AG10803 (cell line): ENCODE results near the gene IZUMO4.

Source experiments
- DNase-seq: peaks from one replicate; pipeline ENCODE4 v3.0.0; 2010; ENCODE audit warnings: low read depth
- H3K4me3 ChIP-seq: 2 replicates; pipeline ENCODE4 v1.5.1; 2011; ENCODE audit warnings: mild to moderate bottlenecking, low read length, control low read depth
- CTCF ChIP-seq: conservative IDR thresholded peaks from 2 replicates; pipeline ENCODE4 v1.5.1; 2011; ENCODE audit warnings: mild to moderate bottlenecking, low read length, control low read depth, inconsistent platforms

The IZUMO4 gene

DNA sequence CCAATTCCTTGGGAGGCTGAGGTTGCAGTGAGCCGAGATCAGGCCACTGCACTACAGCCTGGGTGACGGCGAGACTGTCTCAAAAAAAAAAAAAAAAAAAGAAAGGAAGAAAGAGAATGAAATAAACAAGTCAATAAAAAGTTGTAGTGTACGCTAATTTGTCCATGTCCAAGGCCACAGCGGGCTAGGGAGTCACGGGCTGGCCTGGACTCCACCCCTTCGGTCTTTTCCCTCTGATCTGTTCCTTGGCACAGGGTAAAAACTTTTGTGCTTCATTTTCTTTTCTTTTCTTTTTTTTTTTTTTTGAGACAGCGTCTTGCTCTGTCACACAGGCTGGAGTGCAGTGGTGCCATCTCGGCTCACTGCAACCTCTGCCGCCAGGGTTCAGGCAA is 26.3 kb upstream of the IZUMO4 start:
- no peak for TF ChIP-seq CTCF

GRCh38 chr19:2070986-2071673 is 25.6 kb upstream of the IZUMO4 start:
- DNase-seq, result no peak
- H3K4me3 ChIP-seq, result no peak overlapping the region
- TF ChIP-seq CTCF, result no peak

More for the DNA sequence above, 26.3 kb upstream of the IZUMO4 start:
- no peak for DNase-seq
- no peak overlapping the region for H3K4me3 ChIP-seq

- DNase-seq, result no peak
- H3K4me3 ChIP-seq, result no peak overlapping the region
- TF ChIP-seq CTCF, result no peak
Observed at GRCh38 chr19:2072757-2073551, 23.8 kb upstream of the IZUMO4 start.

DNA sequence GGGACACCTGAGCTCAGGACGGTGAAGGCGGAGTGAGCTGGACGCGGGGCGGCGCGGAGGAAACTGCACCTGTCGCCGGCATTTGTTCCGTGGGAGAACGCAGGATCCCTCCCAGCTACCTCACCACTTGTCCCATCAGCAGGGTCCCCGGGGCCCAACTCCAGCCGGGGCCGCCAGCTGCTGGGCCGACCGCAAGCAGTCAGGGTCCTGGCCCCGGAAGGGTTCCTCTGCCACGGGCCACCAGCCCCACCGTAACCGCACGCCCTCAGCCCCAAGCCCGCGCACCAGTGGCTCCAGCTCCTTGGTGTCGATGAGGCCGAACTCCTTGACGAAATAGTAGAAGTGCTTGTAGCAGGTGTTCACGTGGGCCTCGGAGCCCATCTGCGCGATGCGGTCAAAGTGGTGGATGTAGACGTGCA is 20.2 kb upstream of the IZUMO4 start:
- no peak overlapping the region for H3K4me3 ChIP-seq
- no peak for DNase-seq
- no peak for TF ChIP-seq CTCF

DNA sequence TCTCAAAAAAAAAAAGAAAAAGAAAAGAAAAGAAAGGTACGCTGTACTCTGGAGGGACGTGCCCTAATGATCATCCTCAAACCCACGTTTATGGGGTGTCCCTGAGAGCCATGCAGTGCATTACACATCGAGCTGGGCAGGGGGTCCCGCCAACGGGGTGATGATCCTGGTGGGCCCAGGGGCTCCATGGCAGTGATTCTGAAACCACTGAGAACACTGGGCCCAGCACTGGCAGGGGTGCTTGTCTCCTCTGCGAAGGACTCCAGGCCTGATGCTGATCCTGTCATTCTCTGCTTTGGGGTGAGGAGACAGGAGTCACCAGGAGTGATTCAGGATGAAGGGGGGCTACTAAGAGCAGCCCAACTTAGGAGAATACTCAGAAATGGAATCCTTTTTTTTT is 19.3 kb upstream of the IZUMO4 start:
- no peak for DNase-seq
- TF ChIP-seq CTCF, result no peak
- no peak overlapping the region for H3K4me3 ChIP-seq

GRCh38 chr19:2077833-2078619 is 18.7 kb upstream of the IZUMO4 start:
- no peak overlapping the region for H3K4me3 ChIP-seq
- DNase-seq, result no peak
- TF ChIP-seq CTCF, result no peak
